Activated CD8-positive, alpha-beta memory T cell treated with anti-CD3 and anti-CD28 coated beads, Interleukin-2, amount 10 ng/mL, durations not matched to agents 7 days and 5 days (primary cell): ENCODE results near the gene PDXK. TPM values are rescaled to one million over a fixed set of nuclear protein-coding genes. Genes with fewer than 3 reads are reported as not detected.

Experiments used
- ATAC-seq: fragments of 150-1000 bp; cut with Tn5 transposase; one replicate; pipeline ENCODE4 v1.10.0; 2021; ENCODE audit warnings: moderate library complexity
- CTCF ChIA-PET: fragments of 350-600 bp; sonication (Branson Sonifier 250); formaldehyde crosslinking; loops from one replicate; lab custom pipeline; 2021; ENCODE audit warnings: antibody characterized with exemption; lab: Charles Lee
- DNase-seq: peaks from one replicate; pipeline ENCODE4 v3.0.0-alpha.2; 2020
- H3K27ac Mint-ChIP-seq: one replicate; pipeline ENCODE4 v1.8.0; 2021; ENCODE audit warnings: mild to moderate bottlenecking, mixed read lengths
- H3K27me3 Mint-ChIP-seq: one replicate; pipeline ENCODE4 v1.8.0; 2021; ENCODE audit warnings: mixed read lengths
- H3K36me3 Mint-ChIP-seq: one replicate; pipeline ENCODE4 v1.8.0; 2021; ENCODE audit warnings: mild to moderate bottlenecking, mixed read lengths
- H3K4me1 Mint-ChIP-seq: one replicate; pipeline ENCODE4 v1.8.0; 2021; ENCODE audit warnings: mixed read lengths
- H3K4me3 Mint-ChIP-seq: one replicate; pipeline ENCODE4 v1.8.0; 2021; ENCODE audit warnings: mild to moderate bottlenecking, moderate library complexity, mixed read lengths
- H3K9me3 Mint-ChIP-seq: one replicate; pipeline ENCODE4 v1.8.0; 2022; ENCODE audit warnings: low read depth, mixed read lengths
- total RNA-seq, 2 experiments: library from RNA; stranded (reverse); gene quantifications; one replicate each; pipeline ENCODE4 v1.2.3, GENCODE V29; 2021

PDXK gene
- total RNA-seq, 2 experiments from 2014 or later = 95.3 to 99.6 TPM

- no peaks in the 10 kb centered on the region for H3K9me3 Mint-ChIP-seq
- H3K27me3 Mint-ChIP-seq = no peaks in the 10 kb centered on the region
- no peaks in the 10 kb centered on the region for H3K36me3 Mint-ChIP-seq
- ATAC-seq (no peak), DNase-seq (no peak)
- H3K4me1 Mint-ChIP-seq = peaks cover 8% of the 10 kb centered on the region
- CTCF ChIA-PET = interaction anchor here (0.5 to 2.1 kb wide), 28 partner anchors 8 to 273 kb away, joined by 3 to 38 read pairs (median 4); no protein-coding TSS in a partner anchor
- no peak overlapping the region for H3K4me3 Mint-ChIP-seq
- H3K27ac Mint-ChIP-seq = no peak overlapping the region
These were observed 92.6 kb downstream of the PDXK start for GRCh38 chr21:43811262-43812105.

Other genes starting within 250 kb of the PDXK start
- gene HSF2BP, start 59.6 kb upstream of the PDXK start, total RNA-seq = under 1 TPM; 0.21 to 0.47 TPM
- 10 to 100 TPM; 49.1 to 50.4 TPM for gene RRP1B, start 59.6 kb upstream of the PDXK start, total RNA-seq
- gene CSTB, start 57.2 kb downstream of the PDXK start, total RNA-seq = 10 to 100 TPM; 44.2 to 47.4 TPM
- gene RRP1, start 70.4 kb downstream of the PDXK start, total RNA-seq = 10 to 100 TPM; 37.7 to 45.2 TPM
- 100 to 1,000 TPM in 1 of 2 experiments, 10 to 100 TPM in 1; 94.3 to 101 TPM for gene AGPAT3, start 146.1 kb downstream of the PDXK start, total RNA-seq